Measurements from ENCODE around the gene SLC25A44.

The SLC25A44 gene

DNA sequence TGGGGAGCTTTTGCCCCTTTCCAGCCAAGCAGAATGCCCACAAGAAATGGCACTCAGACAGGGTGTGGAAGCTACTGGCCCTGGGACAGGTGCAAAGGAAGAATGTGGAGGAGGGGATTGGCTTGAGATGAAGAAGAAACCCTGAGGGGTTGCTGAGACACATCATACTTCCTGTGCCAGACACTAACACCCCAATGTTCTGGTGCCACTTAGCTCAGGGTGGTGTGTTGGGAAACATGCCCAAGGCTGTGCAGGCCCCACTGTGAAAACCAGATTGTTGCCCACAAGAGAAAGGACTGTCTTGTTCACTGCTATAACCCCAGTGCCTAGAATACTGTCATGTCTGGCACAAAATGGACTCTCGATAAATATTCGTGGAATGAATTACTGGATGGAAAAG, 63.8 kb downstream of the SLC25A44 start:
- no peak for TF ChIP-seq CTCF (IDR thresholded peaks at IDR 0.05; ENCODE audit: low read depth, low read length, missing control alignments)
- no peak overlapping the region for H3K4me3 ChIP-seq (ENCODE audit: low read depth, low read length)
- no peak for DNase-seq (ENCODE audit: low read depth)

DNA sequence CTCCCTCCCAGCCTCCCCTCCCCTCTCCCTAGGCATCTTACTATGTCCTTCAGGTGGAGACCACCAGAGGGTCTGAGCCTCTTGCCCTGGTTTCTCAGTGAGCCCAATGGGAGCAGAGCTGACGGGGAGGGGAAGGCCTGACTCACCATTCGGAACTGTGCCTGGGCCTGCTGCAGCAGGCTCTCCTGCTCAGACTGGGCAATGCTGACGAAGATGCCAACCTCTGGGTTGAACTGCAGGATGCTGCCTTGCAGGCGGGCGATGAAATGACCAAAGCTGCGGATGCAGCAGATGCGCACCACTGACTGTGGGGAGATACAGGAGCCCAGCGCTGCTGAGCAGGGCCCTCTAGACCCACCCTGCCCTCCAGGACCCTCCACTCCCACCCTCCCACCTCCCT, 65.0 kb downstream of the SLC25A44 start:
- TF ChIP-seq CTCF (IDR thresholded peaks at IDR 0.05; ENCODE audit: low read depth, low read length, missing control alignments) = no peak
- no peak for DNase-seq (ENCODE audit: low read depth)

DNA sequence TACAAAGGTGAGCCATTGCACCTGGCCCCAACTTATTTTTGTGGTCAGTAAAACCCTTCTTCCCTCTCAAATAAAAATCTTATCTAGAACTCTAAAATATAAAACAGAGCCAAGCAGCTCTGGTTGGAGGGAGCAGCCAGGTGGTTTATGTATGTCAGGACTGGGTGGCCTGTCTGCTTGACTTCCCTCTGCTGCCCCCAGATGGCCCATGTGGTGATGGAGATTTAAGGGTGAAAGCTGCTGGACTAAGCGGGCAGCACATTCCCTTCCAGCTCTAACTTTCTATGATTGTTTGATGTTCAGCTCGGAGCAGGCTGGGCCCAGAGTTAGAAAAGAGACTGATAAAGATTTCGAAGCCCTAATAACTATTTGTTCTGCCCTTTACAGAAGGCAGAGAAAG, 65.9 kb downstream of the SLC25A44 start:
- H3K4me3 ChIP-seq (ENCODE audit: low read depth, low read length) = no peak overlapping the region
- DNase-seq (ENCODE audit: low read depth) = no peak
- TF ChIP-seq CTCF (IDR thresholded peaks at IDR 0.05; ENCODE audit: low read depth, low read length, missing control alignments) = no peak

More for the DNA sequence above, 65.0 kb downstream of the SLC25A44 start:
- no peak overlapping the region for H3K4me3 ChIP-seq (ENCODE audit: low read depth, low read length)

- no peak overlapping the region for H3K4me3 ChIP-seq (ENCODE audit: low read depth, low read length)
- no peak for DNase-seq (ENCODE audit: low read depth)
- no peak for TF ChIP-seq CTCF (IDR thresholded peaks at IDR 0.05; ENCODE audit: low read depth, low read length, missing control alignments)
These were observed 67.0 kb downstream of the SLC25A44 start for GRCh38 chr1:156260896-156261295.
